ENCODE data around the gene POLR3GL.

The POLR3GL gene

GRCh38 chr1:146012703-146013558 is 48.4 kb downstream of the POLR3GL start:
- no peak for TF ChIP-seq ZNF70 (CRISPR knock-in tag; IDR thresholded peaks at IDR 0.05)
- no peak for TF ChIP-seq ESRRG (CRISPR knock-in tag; IDR thresholded peaks at IDR 0.05)
- no peak for TF ChIP-seq BACH2 (CRISPR knock-in tag; IDR thresholded peaks at IDR 0.05; ENCODE audit: borderline replicate concordance)
- no peak for TF ChIP-seq ZC3H10 (CRISPR knock-in tag; IDR thresholded peaks at IDR 0.05)
- TF ChIP-seq CSDC2 (CRISPR knock-in tag; IDR thresholded peaks at IDR 0.05): no peak
- TF ChIP-seq OSR1 (CRISPR knock-in tag; IDR thresholded peaks at IDR 0.05): no peak
- TF ChIP-seq, protein P1, sequence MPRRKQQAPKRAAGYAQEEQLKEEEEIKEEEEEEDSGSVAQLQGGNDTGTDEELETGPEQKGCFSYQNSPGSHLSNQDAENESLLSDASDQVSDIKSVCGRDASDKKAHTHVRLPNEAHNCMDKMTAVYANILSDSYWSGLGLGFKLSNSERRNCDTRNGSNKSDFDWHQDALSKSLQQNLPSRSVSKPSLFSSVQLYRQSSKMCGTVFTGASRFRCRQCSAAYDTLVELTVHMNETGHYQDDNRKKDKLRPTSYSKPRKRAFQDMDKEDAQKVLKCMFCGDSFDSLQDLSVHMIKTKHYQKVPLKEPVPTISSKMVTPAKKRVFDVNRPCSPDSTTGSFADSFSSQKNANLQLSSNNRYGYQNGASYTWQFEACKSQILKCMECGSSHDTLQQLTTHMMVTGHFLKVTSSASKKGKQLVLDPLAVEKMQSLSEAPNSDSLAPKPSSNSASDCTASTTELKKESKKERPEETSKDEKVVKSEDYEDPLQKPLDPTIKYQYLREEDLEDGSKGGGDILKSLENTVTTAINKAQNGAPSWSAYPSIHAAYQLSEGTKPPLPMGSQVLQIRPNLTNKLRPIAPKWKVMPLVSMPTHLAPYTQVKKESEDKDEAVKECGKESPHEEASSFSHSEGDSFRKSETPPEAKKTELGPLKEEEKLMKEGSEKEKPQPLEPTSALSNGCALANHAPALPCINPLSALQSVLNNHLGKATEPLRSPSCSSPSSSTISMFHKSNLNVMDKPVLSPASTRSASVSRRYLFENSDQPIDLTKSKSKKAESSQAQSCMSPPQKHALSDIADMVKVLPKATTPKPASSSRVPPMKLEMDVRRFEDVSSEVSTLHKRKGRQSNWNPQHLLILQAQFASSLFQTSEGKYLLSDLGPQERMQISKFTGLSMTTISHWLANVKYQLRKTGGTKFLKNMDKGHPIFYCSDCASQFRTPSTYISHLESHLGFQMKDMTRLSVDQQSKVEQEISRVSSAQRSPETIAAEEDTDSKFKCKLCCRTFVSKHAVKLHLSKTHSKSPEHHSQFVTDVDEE (CRISPR knock-in tag; IDR thresholded peaks at IDR 0.05): no peak
- TF ChIP-seq PATZ1 (CRISPR knock-in tag; IDR thresholded peaks at IDR 0.05; ENCODE audit: borderline replicate concordance): no peak
- no peak for TF ChIP-seq GLIS3 (CRISPR knock-in tag; IDR thresholded peaks at IDR 0.05)
- TF ChIP-seq CSRNP3 (CRISPR knock-in tag; IDR thresholded peaks at IDR 0.05): no peak
- peak; percentile 82 for ATAC-seq

GRCh38 chr1:146013559-146013922 is 49.1 kb downstream of the POLR3GL start:
- TF ChIP-seq ARNTL (CRISPR knock-in tag; IDR thresholded peaks at IDR 0.05; ENCODE audit: borderline replicate concordance, low read depth) (no peak), PPARA (CRISPR knock-in tag; IDR thresholded peaks at IDR 0.05; ENCODE audit: borderline replicate concordance) (no peak), ZNF8 (CRISPR knock-in tag; IDR thresholded peaks at IDR 0.05) (no peak), ZC3H10 (CRISPR knock-in tag; IDR thresholded peaks at IDR 0.05) (no peak), CSRNP3 (CRISPR knock-in tag; IDR thresholded peaks at IDR 0.05) (no peak), CSDC2 (CRISPR knock-in tag; IDR thresholded peaks at IDR 0.05) (no peak), TCF4 (CRISPR knock-in tag; IDR thresholded peaks at IDR 0.05; ENCODE audit: borderline replicate concordance) (no peak), ZNF70 (CRISPR knock-in tag; IDR thresholded peaks at IDR 0.05) (no peak), SNAI2 (CRISPR knock-in tag; IDR thresholded peaks at IDR 0.05) (no peak), TOX (CRISPR knock-in tag; IDR thresholded peaks at IDR 0.05; ENCODE audit: borderline replicate concordance) (no peak), CREB5 (CRISPR knock-in tag; IDR thresholded peaks at IDR 0.05; ENCODE audit: low read depth) (no peak), ESRRG (CRISPR knock-in tag; IDR thresholded peaks at IDR 0.05) (no peak), ISL1 (CRISPR knock-in tag; IDR thresholded peaks at IDR 0.05) (no peak), BACH2 (CRISPR knock-in tag; IDR thresholded peaks at IDR 0.05; ENCODE audit: borderline replicate concordance) (no peak), ZNF565 (CRISPR knock-in tag; conservative IDR thresholded peaks at IDR 0.05; ENCODE audit: low read depth) (no peak), GLIS3 (CRISPR knock-in tag; IDR thresholded peaks at IDR 0.05) (no peak), RARB (CRISPR knock-in tag; IDR thresholded peaks at IDR 0.05) (no peak), OSR1 (CRISPR knock-in tag; IDR thresholded peaks at IDR 0.05) (no peak), PATZ1 (CRISPR knock-in tag; IDR thresholded peaks at IDR 0.05; ENCODE audit: borderline replicate concordance) (no peak)
- TF ChIP-seq, protein P1 (CRISPR knock-in tag; IDR thresholded peaks at IDR 0.05): no peak
- no peak for ATAC-seq

All from SK-N-SH treated with all-trans-retinoic acid at 6 μM for 48 hours (cell line).